GM12878 (cell line): ENCODE results near the gene USP5.

ENCODE experiments used
- CREB1 ChIP-seq: IDR thresholded peaks from 2 replicates; pipeline ENCODE4 v1.6.1; 2012; ENCODE audit warnings: low read depth, mild to moderate bottlenecking, inconsistent platforms
- GABPA ChIP-seq: IDR thresholded peaks from 2 replicates; pipeline ENCODE4 v1.6.1; 2014; ENCODE audit warnings: antibody characterized with exemption, low read depth, mild to moderate bottlenecking, inconsistent platforms
- POLR2AphosphoS5 ChIP-seq: IDR thresholded peaks from 2 replicates; pipeline ENCODE4 v1.6.1; 2011; ENCODE audit warnings: mild to moderate bottlenecking, low read length, inconsistent platforms
- RAD21 ChIP-seq: IDR thresholded peaks from 2 replicates; pipeline ENCODE4 v1.6.1; 2011; ENCODE audit warnings: mild to moderate bottlenecking, low read depth, low read length, moderate library complexity; ENCODE audit not compliant: insufficient read depth
- SUPT20H ChIP-seq: IDR thresholded peaks from 2 replicates; pipeline ENCODE4 v1.6.1; 2011; ENCODE audit warnings: low read depth, mild to moderate bottlenecking, low read length, moderate library complexity, borderline replicate concordance; ENCODE audit not compliant: control insufficient read depth
- TF ChIP-seq, protein P1 (sequence below): fragments of 450-650 bp; IDR thresholded peaks from 2 replicates; pipeline ENCODE4 v1.6.1; 2018; ENCODE audit warnings: mild to moderate bottlenecking, low read depth, moderate library complexity; ENCODE audit not compliant: partially characterized antibody
- TF ChIP-seq, protein P2 (sequence below): IDR thresholded peaks from 2 replicates; pipeline ENCODE4 v1.6.1; 2011; ENCODE audit warnings: low read depth, low read length, improper control_type of control experiment, borderline replicate concordance

GRCh38 chr12:6837370-6838060, 14.4 kb upstream of the USP5 start:
- TF ChIP-seq POLR2AphosphoS5 (no peak), GABPA (no peak), SUPT20H (no peak), RAD21 (no peak), CREB1 (no peak)
- TF ChIP-seq, protein P1, sequence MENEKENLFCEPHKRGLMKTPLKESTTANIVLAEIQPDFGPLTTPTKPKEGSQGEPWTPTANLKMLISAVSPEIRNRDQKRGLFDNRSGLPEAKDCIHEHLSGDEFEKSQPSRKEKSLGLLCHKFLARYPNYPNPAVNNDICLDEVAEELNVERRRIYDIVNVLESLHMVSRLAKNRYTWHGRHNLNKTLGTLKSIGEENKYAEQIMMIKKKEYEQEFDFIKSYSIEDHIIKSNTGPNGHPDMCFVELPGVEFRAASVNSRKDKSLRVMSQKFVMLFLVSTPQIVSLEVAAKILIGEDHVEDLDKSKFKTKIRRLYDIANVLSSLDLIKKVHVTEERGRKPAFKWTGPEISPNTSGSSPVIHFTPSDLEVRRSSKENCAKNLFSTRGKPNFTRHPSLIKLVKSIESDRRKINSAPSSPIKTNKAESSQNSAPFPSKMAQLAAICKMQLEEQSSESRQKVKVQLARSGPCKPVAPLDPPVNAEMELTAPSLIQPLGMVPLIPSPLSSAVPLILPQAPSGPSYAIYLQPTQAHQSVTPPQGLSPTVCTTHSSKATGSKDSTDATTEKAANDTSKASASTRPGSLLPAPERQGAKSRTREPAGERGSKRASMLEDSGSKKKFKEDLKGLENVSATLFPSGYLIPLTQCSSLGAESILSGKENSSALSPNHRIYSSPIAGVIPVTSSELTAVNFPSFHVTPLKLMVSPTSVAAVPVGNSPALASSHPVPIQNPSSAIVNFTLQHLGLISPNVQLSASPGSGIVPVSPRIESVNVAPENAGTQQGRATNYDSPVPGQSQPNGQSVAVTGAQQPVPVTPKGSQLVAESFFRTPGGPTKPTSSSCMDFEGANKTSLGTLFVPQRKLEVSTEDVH = no peak
- TF ChIP-seq, protein P2, sequence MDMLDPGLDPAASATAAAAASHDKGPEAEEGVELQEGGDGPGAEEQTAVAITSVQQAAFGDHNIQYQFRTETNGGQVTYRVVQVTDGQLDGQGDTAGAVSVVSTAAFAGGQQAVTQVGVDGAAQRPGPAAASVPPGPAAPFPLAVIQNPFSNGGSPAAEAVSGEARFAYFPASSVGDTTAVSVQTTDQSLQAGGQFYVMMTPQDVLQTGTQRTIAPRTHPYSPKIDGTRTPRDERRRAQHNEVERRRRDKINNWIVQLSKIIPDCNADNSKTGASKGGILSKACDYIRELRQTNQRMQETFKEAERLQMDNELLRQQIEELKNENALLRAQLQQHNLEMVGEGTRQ = no peak
